Measurements from ENCODE around the gene SULF2. TPM values are rescaled to one million over a fixed set of nuclear protein-coding genes. Genes with fewer than 3 reads are reported as not detected.
A peak's percentile ranks its signal among the peaks of the same experiment; 100 is the strongest.

SULF2 gene
- polyA plus RNA-seq, 4 donors: 63.4 to 90.4 (median 76.6) TPM

DNA sequence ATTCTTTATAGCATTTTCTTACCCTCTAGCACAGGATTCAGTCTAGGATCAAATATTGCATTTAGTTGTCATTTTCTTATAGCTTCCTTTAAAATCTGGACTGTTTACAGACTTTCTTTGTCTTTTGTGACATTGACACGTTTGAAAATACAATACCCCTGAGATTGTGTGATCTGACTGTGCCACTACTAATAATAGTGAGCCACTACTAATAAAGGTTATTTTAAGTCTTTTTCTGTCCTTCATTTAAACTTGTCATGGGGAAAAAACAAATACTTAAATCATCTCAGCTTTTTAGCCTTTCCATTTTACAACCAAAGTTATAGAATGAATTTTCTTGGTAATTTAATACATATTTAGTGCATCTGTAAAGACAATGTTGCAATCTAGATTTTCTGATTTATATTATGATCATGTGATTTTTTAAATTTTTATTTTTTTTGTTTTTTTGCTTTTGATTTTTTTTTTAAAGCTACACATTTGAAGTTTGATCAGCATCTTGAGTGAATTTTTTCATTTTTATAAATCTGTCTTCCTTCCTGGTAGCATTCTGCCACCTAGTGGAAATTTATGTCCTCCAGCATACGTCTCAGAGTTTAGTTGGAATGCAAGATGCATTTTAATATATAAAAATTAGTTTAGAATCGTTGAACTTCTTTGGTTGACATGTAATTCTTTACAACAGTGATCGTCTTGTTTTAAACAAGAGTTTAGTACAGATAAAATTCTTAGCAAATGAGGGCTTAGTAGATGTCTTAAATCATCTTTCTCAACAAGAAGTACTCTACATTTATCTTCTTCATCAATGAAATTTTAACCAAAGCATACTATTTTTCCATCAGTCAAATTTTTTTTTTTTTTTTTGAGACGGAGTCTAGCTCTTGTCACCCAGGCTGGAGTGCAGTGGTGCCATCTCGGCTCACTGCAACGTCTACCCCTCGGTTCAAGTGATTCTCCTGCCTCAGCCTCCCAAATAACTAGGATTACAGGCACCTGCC is 164.2 kb downstream of the SULF2 start:
- DNase-seq (ENCODE audit: low read depth in 4 of 4, low spot score in 3 of 4): peak; percentile 21 to 51 (median 28)

GRCh38 chr20:47618479-47618878 is 166.8 kb downstream of the SULF2 start:
- no peak for DNase-seq (ENCODE audit: low read depth in 4 of 4, low spot score in 3 of 4)

DNA sequence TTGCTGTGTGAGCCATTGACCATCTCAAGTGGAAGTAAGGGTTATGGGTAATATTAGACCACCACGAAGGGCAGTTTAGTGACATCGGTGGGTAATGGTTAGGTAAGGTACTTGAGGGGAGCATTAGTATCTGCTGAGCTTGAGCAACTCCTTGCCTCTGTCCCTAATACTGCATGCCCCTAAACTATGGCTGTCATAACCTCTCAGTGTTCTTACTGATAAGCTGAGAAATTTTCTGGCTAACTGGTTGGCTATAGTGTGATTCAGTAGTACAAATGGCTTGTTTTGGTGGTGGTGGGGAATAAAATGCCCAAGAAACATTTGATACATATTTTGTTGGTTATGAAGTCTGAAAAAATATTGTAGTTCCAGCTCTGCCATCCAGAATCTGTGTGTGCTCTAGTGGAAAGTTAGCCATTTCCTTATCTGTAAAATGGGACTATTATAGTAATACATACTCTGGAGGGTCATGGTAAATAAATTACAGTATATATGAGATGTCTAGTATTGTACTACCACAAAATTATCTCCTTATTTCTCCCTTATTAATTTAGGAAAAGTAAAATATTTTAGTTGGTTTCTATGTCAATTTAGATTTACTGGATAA is 170.5 kb downstream of the SULF2 start:
- no peak for DNase-seq (ENCODE audit: low read depth in 4 of 4, low spot score in 3 of 4)

DNA sequence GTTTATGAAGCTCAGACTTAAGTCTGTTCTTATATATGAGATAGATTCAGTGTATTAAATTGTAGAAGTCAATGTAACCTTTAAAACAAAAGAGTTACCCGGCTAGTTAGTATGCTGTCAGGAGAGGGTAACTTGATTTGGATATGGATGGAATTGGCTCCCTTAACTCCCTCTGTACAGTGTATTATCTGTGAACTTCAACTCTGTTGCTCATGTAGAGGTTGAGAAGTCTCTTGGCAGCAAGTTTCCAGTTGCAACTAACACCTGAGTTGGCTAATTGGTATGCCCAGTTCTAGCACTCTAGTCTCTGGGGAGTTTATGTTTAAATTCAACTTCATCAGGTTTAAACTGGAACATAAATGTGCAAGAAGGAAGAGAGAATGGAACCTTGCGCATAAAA is 172.6 kb downstream of the SULF2 start:
- DNase-seq (ENCODE audit: low read depth in 4 of 4, low spot score in 3 of 4): no peak

- DNase-seq (ENCODE audit: low read depth in 4 of 4, low spot score in 3 of 4): no peak
Observed at GRCh38 chr20:47611785-47612184, 173.5 kb downstream of the SULF2 start.

GRCh38 chr20:47610945-47611250 is 174.4 kb downstream of the SULF2 start:
- DNase-seq (ENCODE audit: low read depth in 4 of 4, low spot score in 3 of 4): no peak

DNA sequence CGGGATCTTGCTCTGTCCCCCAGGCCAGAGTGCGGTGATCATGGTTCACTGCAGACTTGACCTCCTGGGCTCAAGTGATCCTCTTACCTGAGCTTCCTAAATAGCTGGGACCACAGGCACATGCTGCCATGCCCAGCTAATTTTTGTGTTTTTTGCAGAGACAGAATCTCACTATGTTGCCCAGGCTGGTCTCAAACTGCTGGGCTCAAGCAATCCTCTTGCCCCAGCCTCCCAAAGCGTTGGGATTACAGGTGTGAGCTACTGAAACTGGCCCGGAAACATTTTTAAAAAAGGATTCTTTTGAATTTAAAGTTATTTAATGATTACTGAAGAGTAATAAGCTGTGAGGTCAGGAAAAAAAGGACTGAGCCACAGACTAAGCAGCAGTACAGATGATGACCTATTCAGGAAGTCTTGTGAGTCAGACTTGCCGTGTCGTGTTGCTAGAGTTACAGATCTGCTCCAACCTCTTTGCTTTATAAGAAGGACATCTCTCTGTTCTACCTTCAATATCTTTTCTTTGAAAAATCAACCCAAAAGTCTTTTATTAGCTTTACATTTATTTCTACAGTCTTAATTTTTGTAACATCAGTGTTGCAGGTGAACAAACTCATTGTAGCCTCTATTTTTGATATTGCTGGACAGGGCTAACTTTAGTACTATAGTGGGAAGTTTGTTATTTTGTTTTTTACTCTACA is 174.9 kb downstream of the SULF2 start:
- no peak for DNase-seq (ENCODE audit: low read depth in 4 of 4, low spot score in 3 of 4)

- no peak for DNase-seq (ENCODE audit: low read depth in 4 of 4, low spot score in 3 of 4)
Observed at GRCh38 chr20:47609001-47609400, 176.3 kb downstream of the SULF2 start.
